ENCODE data around the gene TMEM31. TPM values are rescaled to one million over a fixed set of nuclear protein-coding genes. Genes with fewer than 3 reads are reported as not detected.
A peak's percentile ranks its signal among the peaks of the same experiment; 100 is the strongest.

The TMEM31 gene
- total RNA-seq, 1 donor: not detected

GRCh38 chrX:103687696-103688201, 23.0 kb upstream of the TMEM31 start:
- peaks cover 3% of the 10 kb centered on the region for H4K20me1 ChIP-seq (ENCODE audit: insufficient read depth, low read length)
- peaks cover 13% of the 10 kb centered on the region for H3K4me1 ChIP-seq (ENCODE audit: insufficient read depth, low read length)
- peaks cover 16% of the 10 kb centered on the region for H3K36me3 ChIP-seq (ENCODE audit: insufficient read depth, low read length)
- peak overlapping the region; percentile 86 for H3K4me2 ChIP-seq (ENCODE audit: insufficient read depth, low read length)
- TF ChIP-seq CTCF (IDR thresholded peaks at IDR 0.05; ENCODE audit: extremely low read depth, low read depth, low read length): peak; percentile 86
- H3K27ac ChIP-seq (ENCODE audit: low read depth, low read length): peak overlapping the region; percentile 94
- DNase-seq (ENCODE audit: insufficient read length, low spot score, missing footprints): peak; percentile 72
- H3K4me3 ChIP-seq (ENCODE audit: insufficient read depth, low read length): peak overlapping the region; percentile 70
- H3K9me3 ChIP-seq (ENCODE audit: low read depth, low read length): no peaks in the 10 kb centered on the region
- peaks cover 22% of the 10 kb centered on the region for H3K79me2 ChIP-seq (ENCODE audit: insufficient read depth, low read length)
- no peak overlapping the region for H2AFZ ChIP-seq (ENCODE audit: low read length)
- peaks cover 8% of the 10 kb centered on the region for H3K27me3 ChIP-seq (ENCODE audit: insufficient read depth, low read length)

- H4K20me1 ChIP-seq (ENCODE audit: insufficient read depth, low read length): peaks cover under 1% of the 10 kb centered on the region
- H3K27me3 ChIP-seq (ENCODE audit: insufficient read depth, low read length): peaks cover 9% of the 10 kb centered on the region
- H3K9me3 ChIP-seq (ENCODE audit: low read depth, low read length): no peaks in the 10 kb centered on the region
- no peak overlapping the region for H3K27ac ChIP-seq (ENCODE audit: low read depth, low read length)
- no peak overlapping the region for H2AFZ ChIP-seq (ENCODE audit: low read length)
- peaks cover 6% of the 10 kb centered on the region for H3K36me3 ChIP-seq (ENCODE audit: insufficient read depth, low read length)
- H3K4me3 ChIP-seq (ENCODE audit: insufficient read depth, low read length): no peak overlapping the region
- H3K4me1 ChIP-seq (ENCODE audit: insufficient read depth, low read length): peaks cover 8% of the 10 kb centered on the region
- no peak overlapping the region for H3K4me2 ChIP-seq (ENCODE audit: insufficient read depth, low read length)
- peaks cover 18% of the 10 kb centered on the region for H3K79me2 ChIP-seq (ENCODE audit: insufficient read depth, low read length)
- DNase-seq (ENCODE audit: insufficient read length, low spot score, missing footprints): no peak
- TF ChIP-seq CTCF (IDR thresholded peaks at IDR 0.05; ENCODE audit: extremely low read depth, low read depth, low read length): peak; percentile 70
Measured at GRCh38 chrX:103688946-103689345, 21.8 kb upstream of the TMEM31 start.

GRCh38 chrX:103691059-103691458, 19.6 kb upstream of the TMEM31 start:
- H4K20me1 ChIP-seq (ENCODE audit: insufficient read depth, low read length): no peaks in the 10 kb centered on the region
- no peaks in the 10 kb centered on the region for H3K4me1 ChIP-seq (ENCODE audit: insufficient read depth, low read length)
- H3K27me3 ChIP-seq (ENCODE audit: insufficient read depth, low read length): peaks cover 15% of the 10 kb centered on the region
- H2AFZ ChIP-seq (ENCODE audit: low read length): no peak overlapping the region
- H3K27ac ChIP-seq (ENCODE audit: low read depth, low read length): no peak overlapping the region
- no peak for DNase-seq (ENCODE audit: insufficient read length, low spot score, missing footprints)
- no peak for TF ChIP-seq CTCF (IDR thresholded peaks at IDR 0.05; ENCODE audit: extremely low read depth, low read depth, low read length)
- no peak overlapping the region for H3K4me3 ChIP-seq (ENCODE audit: insufficient read depth, low read length)
- no peaks in the 10 kb centered on the region for H3K36me3 ChIP-seq (ENCODE audit: insufficient read depth, low read length)
- no peaks in the 10 kb centered on the region for H3K9me3 ChIP-seq (ENCODE audit: low read depth, low read length)
- H3K79me2 ChIP-seq (ENCODE audit: insufficient read depth, low read length): peaks cover 4% of the 10 kb centered on the region
- H3K4me2 ChIP-seq (ENCODE audit: insufficient read depth, low read length): no peak overlapping the region

- Histone ChIP-seq H3K27ac (ENCODE audit: low read depth, low read length) (no peak overlapping the region), H3K9me3 (ENCODE audit: low read depth, low read length) (no peaks in the 10 kb centered on the region), H3K36me3 (ENCODE audit: insufficient read depth, low read length) (no peaks in the 10 kb centered on the region), H3K27me3 (ENCODE audit: insufficient read depth, low read length) (peaks cover 12% of the 10 kb centered on the region), H3K4me3 (ENCODE audit: insufficient read depth, low read length) (no peak overlapping the region), H3K4me1 (ENCODE audit: insufficient read depth, low read length) (no peaks in the 10 kb centered on the region), H3K79me2 (ENCODE audit: insufficient read depth, low read length) (no peaks in the 10 kb centered on the region), H3K4me2 (ENCODE audit: insufficient read depth, low read length) (no peak overlapping the region), H4K20me1 (ENCODE audit: insufficient read depth, low read length) (no peaks in the 10 kb centered on the region), H2AFZ (ENCODE audit: low read length) (no peak overlapping the region)
- no peak for DNase-seq (ENCODE audit: insufficient read length, low spot score, missing footprints)
- no peak for TF ChIP-seq CTCF (IDR thresholded peaks at IDR 0.05; ENCODE audit: extremely low read depth, low read depth, low read length)
Measured at GRCh38 chrX:103697687-103698086, 13.0 kb upstream of the TMEM31 start.
